H9 (cell line): ENCODE measurements around the gene INPP4A. TPM values are rescaled to one million over a fixed set of nuclear protein-coding genes. Genes with fewer than 3 reads are reported as not detected.

Experiments
- DNase-seq: peaks from one replicate; pipeline ENCODE4 v3.0.0-alpha.2; 2017
- H2AFZ ChIP-seq: one replicate; pipeline ENCODE4 v1.6.1; 2013; ENCODE audit warnings: mild to moderate bottlenecking, low read length, control low read depth, moderate library complexity
- H2AK5ac ChIP-seq: 2 replicates; pipeline ENCODE4 v1.6.1; 2013; ENCODE audit warnings: low read length, control low read depth, mixed read lengths; ENCODE audit not compliant: insufficient read length
- H2BK120ac ChIP-seq: one replicate; pipeline ENCODE4 v1.6.1; 2013; ENCODE audit warnings: low read depth, mild to moderate bottlenecking, low read length, control low read depth, inconsistent platforms; ENCODE audit not compliant: poor library complexity, severe bottlenecking
- H2BK12ac ChIP-seq: 2 replicates; pipeline ENCODE4 v1.6.1; 2013; ENCODE audit warnings: low read length, control low read depth, mixed read lengths, low read depth; ENCODE audit not compliant: insufficient read length
- H2BK15ac ChIP-seq: 2 replicates; pipeline ENCODE4 v1.6.1; 2013; ENCODE audit warnings: low read depth, low read length, control low read depth
- H2BK20ac ChIP-seq: one replicate; pipeline ENCODE4 v1.6.1; 2013; ENCODE audit warnings: low read depth, mild to moderate bottlenecking, low read length, control low read depth, inconsistent platforms; ENCODE audit not compliant: poor library complexity, severe bottlenecking
- H2BK5ac ChIP-seq: 2 replicates; pipeline ENCODE4 v1.6.1; 2013; ENCODE audit warnings: low read length, control low read depth, mixed read lengths; ENCODE audit not compliant: insufficient read length
- H3K14ac ChIP-seq: 2 replicates; pipeline ENCODE4 v1.6.1; 2013; ENCODE audit warnings: low read length, control low read depth; ENCODE audit not compliant: insufficient read depth
- H3K18ac ChIP-seq: 2 replicates; pipeline ENCODE4 v1.6.1; 2013; ENCODE audit warnings: low read depth, mild to moderate bottlenecking, mixed read lengths, low read length, control low read depth; ENCODE audit not compliant: insufficient read length
- H3K23ac ChIP-seq: 2 replicates; pipeline ENCODE4 v1.6.1; 2013; ENCODE audit warnings: low read length, control low read depth, mixed read lengths, low read depth; ENCODE audit not compliant: insufficient read length
- H3K23me2 ChIP-seq: 2 replicates; pipeline ENCODE4 v1.6.1; 2013; ENCODE audit warnings: low read depth, mild to moderate bottlenecking, mixed read lengths, low read length, control low read depth; ENCODE audit not compliant: insufficient read length, poor library complexity, severe bottlenecking
- H3K27ac ChIP-seq: 2 replicates; pipeline ENCODE4 v1.5.1; 2013; ENCODE audit warnings: low read length, control low read depth, mixed read lengths, low read depth; ENCODE audit not compliant: insufficient read length
- H3K27me3 ChIP-seq: 2 replicates; pipeline ENCODE4 v1.6.1; 2013; ENCODE audit warnings: low read length, control low read depth, inconsistent platforms; ENCODE audit not compliant: insufficient read depth
- H3K4ac ChIP-seq: 2 replicates; pipeline ENCODE4 v1.6.1; 2013; ENCODE audit warnings: low read depth, mild to moderate bottlenecking, control low read depth, inconsistent platforms, low read length, moderate library complexity
- H3K4me1 ChIP-seq: 2 replicates; pipeline ENCODE4 v1.6.1; 2013; ENCODE audit warnings: low read length, control low read depth, inconsistent platforms; ENCODE audit not compliant: insufficient read depth
- H3K4me2 ChIP-seq: 2 replicates; pipeline ENCODE4 v1.6.1; 2013; ENCODE audit warnings: low read length, control low read depth, mixed read lengths; ENCODE audit not compliant: insufficient read length, insufficient read depth
- H3K56ac ChIP-seq: 2 replicates; pipeline ENCODE4 v1.6.1; 2013; ENCODE audit warnings: low read depth, mild to moderate bottlenecking, mixed read lengths, low read length, control low read depth; ENCODE audit not compliant: insufficient read length
- H3K79me1 ChIP-seq: 2 replicates; pipeline ENCODE4 v1.6.1; 2013; ENCODE audit warnings: low read depth, mild to moderate bottlenecking, moderate library complexity, low read length, control low read depth, inconsistent platforms; ENCODE audit not compliant: insufficient read depth, poor library complexity, severe bottlenecking
- H3K79me2 ChIP-seq: 2 replicates; pipeline ENCODE4 v1.6.1; 2013; ENCODE audit warnings: low read length, control low read depth, inconsistent platforms; ENCODE audit not compliant: insufficient read depth
- H3K9ac ChIP-seq: 2 replicates; pipeline ENCODE4 v1.6.1; 2013; ENCODE audit warnings: low read length, control low read depth, mixed read lengths; ENCODE audit not compliant: insufficient read length; ENCODE audit errors: extremely low read depth
- H3K9me3 ChIP-seq: one replicate; pipeline ENCODE4 v1.6.1; 2013; ENCODE audit warnings: low read depth, low read length, inconsistent platforms; ENCODE audit not compliant: control insufficient read depth
- H3T11ph ChIP-seq: one replicate; pipeline ENCODE4 v1.6.1; 2013; ENCODE audit warnings: mild to moderate bottlenecking, low read length, control low read depth, inconsistent platforms
- H4K20me1 ChIP-seq: one replicate; pipeline ENCODE4 v1.6.1; 2013; ENCODE audit not compliant: control insufficient read depth, insufficient read length, insufficient read depth
- H4K5ac ChIP-seq: 2 replicates; pipeline ENCODE4 v1.6.1; 2013; ENCODE audit warnings: low read depth, mild to moderate bottlenecking, mixed read lengths, low read length, control low read depth; ENCODE audit not compliant: insufficient read length
- H4K8ac ChIP-seq: replicated peaks from 2 replicates; pipeline ENCODE4 v1.6.1; 2013; ENCODE audit warnings: low read length, control low read depth, mixed read lengths, low read depth; ENCODE audit not compliant: insufficient read length
- H4K91ac ChIP-seq: 2 replicates; pipeline ENCODE4 v1.6.1; 2013; ENCODE audit warnings: low read depth, mild to moderate bottlenecking, moderate library complexity, mixed read lengths, low read length, control low read depth; ENCODE audit not compliant: insufficient read length
- H3K27ac Mint-ChIP-seq, 3 experiments: 2 replicates in 2 of 3; 3 replicates in 1 of 3; pipeline ENCODE4 v1.8.0; 2020 to 2021; ENCODE audit warnings: mixed read lengths in 3 of 3, mild to moderate bottlenecking in 1 of 3, moderate library complexity in 1 of 3
- H3K27me3 Mint-ChIP-seq: 2 replicates; pipeline ENCODE4 v1.8.0; 2021; ENCODE audit warnings: low read depth, mild to moderate bottlenecking, moderate library complexity, mixed read lengths
- H3K36me3 Mint-ChIP-seq, 3 experiments: 2 replicates in 2 of 3; 3 replicates in 1 of 3; pipeline ENCODE4 v1.8.0; 2020 to 2021; ENCODE audit warnings: low read depth in 3 of 3, mixed read lengths in 3 of 3; ENCODE audit not compliant: insufficient read depth in 1 of 3
- H3K4me1 Mint-ChIP-seq, 2 experiments: 2 replicates each; pipeline ENCODE4 v1.8.0; 2020; ENCODE audit warnings: mixed read lengths in 2 of 2
- H3K4me3 Mint-ChIP-seq, 2 experiments: 2 replicates in 1 of 2; 3 replicates in 1 of 2; pipeline ENCODE4 v1.8.0; 2020 to 2021; ENCODE audit warnings: mild to moderate bottlenecking in 2 of 2, mixed read lengths in 2 of 2, moderate library complexity in 1 of 2
- H3K9me3 Mint-ChIP-seq, 2 experiments: 2 replicates in 1 of 2; 3 replicates in 1 of 2; pipeline ENCODE4 v1.8.0; 2020; ENCODE audit warnings: mild to moderate bottlenecking in 2 of 2, mixed read lengths in 2 of 2, moderate library complexity in 1 of 2
- CTCF ChIP-seq: fragments of 200-600 bp; sonication (generic); conservative IDR thresholded peaks from 3 replicates; pipeline ENCODE4 v1.8.0; 2021; ENCODE audit warnings: antibody characterized with exemption, mild to moderate bottlenecking
- WGBS: extraction: QIAGEN DNeasy Blood & Tissue Kit; methylation state at CpG from one replicate; pipeline ENCODE4 v1.1.7; 2013; ENCODE audit warnings: missing lambda C conversion rate, low lambda C conversion rate, mixed read lengths; ENCODE audit not compliant: insufficient read length; ENCODE audit errors: extremely low coverage; 5-methylcytosine and 5-hydroxymethylcytosine counted together
- total RNA-seq: library from RNA; stranded (reverse); gene quantifications from 2 replicates; pipeline ENCODE4 v1.2.1, GENCODE V29; 2021

The INPP4A gene
- total RNA-seq, 1 experiment from 2014 or later, result 55.2 TPM

GRCh38 chr2:98543214-98543613 lies 98.6 kb downstream of the INPP4A start:
- Histone ChIP-seq H3K23me2 (no peaks in the 10 kb centered on the region), H2BK20ac (no peak overlapping the region), H4K5ac (no peak overlapping the region), H3K14ac (no peak overlapping the region), H3K4me2 (no peak overlapping the region), H3K9ac (no peak overlapping the region), H3K27me3 (no peaks in the 10 kb centered on the region), H3K4me1 (no peaks in the 10 kb centered on the region), H2BK120ac (no peak overlapping the region), H2BK15ac (no peak overlapping the region), H2AFZ (no peak overlapping the region), H3K27ac (no peak overlapping the region), H3K18ac (no peak overlapping the region), H3K4ac (no peak overlapping the region), H2BK5ac (no peak overlapping the region), H3K9me3 (no peaks in the 10 kb centered on the region), H3T11ph (no peak overlapping the region), H2BK12ac (no peak overlapping the region), H2AK5ac (no peak overlapping the region), H4K8ac (no peak overlapping the region), H3K23ac (no peak overlapping the region), H3K79me2 (no peaks in the 10 kb centered on the region), H3K56ac (no peak overlapping the region), H3K79me1 (no peaks in the 10 kb centered on the region), H4K91ac (no peak overlapping the region), H4K20me1 (no peaks in the 10 kb centered on the region)
- no peaks in the 10 kb centered on the region for H3K27me3 Mint-ChIP-seq
- no peak for DNase-seq
- no CpG with 5 or more reads among the region's 11 CpGs for WGBS
- peak overlapping the region in 1 of 3 experiments; percentile 36; a peak in 1 of 7 replicates for H3K27ac Mint-ChIP-seq
- TF ChIP-seq CTCF, result no peak
- H3K9me3 Mint-ChIP-seq, result no peaks in the 10 kb centered on the region
- peaks cover 35 to 80% (median 77%) of the 10 kb centered on the region in 3 experiments for H3K36me3 Mint-ChIP-seq
- H3K4me3 Mint-ChIP-seq, result no peak overlapping the region
- H3K4me1 Mint-ChIP-seq, result no peaks in the 10 kb centered on the region
